Measurements from ENCODE around the gene FAM185A.
"Not testable (repeated sequence)": the region's sequence is repeated elsewhere in the genome, so short reads cannot be mapped to it uniquely, and the experiment has no call there.

- not testable (repeated sequence) for TF ChIP-seq POLR2A, EP300 (IDR thresholded peaks at IDR 0.05)
- TF ChIP-seq, protein P1, sequence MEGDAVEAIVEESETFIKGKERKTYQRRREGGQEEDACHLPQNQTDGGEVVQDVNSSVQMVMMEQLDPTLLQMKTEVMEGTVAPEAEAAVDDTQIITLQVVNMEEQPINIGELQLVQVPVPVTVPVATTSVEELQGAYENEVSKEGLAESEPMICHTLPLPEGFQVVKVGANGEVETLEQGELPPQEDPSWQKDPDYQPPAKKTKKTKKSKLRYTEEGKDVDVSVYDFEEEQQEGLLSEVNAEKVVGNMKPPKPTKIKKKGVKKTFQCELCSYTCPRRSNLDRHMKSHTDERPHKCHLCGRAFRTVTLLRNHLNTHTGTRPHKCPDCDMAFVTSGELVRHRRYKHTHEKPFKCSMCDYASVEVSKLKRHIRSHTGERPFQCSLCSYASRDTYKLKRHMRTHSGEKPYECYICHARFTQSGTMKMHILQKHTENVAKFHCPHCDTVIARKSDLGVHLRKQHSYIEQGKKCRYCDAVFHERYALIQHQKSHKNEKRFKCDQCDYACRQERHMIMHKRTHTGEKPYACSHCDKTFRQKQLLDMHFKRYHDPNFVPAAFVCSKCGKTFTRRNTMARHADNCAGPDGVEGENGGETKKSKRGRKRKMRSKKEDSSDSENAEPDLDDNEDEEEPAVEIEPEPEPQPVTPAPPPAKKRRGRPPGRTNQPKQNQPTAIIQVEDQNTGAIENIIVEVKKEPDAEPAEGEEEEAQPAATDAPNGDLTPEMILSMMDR (IDR thresholded peaks at IDR 0.05) = not testable (repeated sequence)
Observed at GRCh38 chr7:102729670-102730069, 19.1 kb upstream of the FAM185A start.

Measured in stomach (tissue), 4 donors.